GM21723 (cell line): ENCODE data around the gene ZNF438.
"Not testable (repeated sequence)": the region's sequence is repeated elsewhere in the genome, so short reads cannot be mapped to it uniquely, and the experiment has no call there.

Source experiments
- ATAC-seq: cut with Tn5 transposase; IDR thresholded peaks from one replicate; pipeline ENCODE4 v1.9.1; 2021; ENCODE audit warnings: mild to moderate bottlenecking, moderate library complexity; ENCODE audit not compliant: unreplicated experiment

ZNF438 gene

DNA sequence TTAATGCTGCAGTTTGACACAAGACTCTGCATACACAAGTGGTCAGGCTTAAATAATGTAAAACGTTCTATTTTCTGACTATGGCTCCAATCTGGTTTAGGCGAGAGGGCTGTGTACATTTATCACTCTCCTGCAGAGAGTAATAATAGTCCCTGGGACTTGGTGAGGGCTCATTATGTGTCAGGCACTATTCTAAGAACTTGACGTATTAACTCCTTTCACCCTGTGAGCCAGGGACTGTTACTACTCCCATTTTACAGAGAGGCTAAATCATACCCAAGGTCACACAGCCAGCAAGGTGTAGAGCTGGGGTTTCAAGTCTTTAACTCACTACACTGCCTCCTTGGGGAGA lies 214.9 kb downstream of the ZNF438 start:
- no peak for ATAC-seq

DNA sequence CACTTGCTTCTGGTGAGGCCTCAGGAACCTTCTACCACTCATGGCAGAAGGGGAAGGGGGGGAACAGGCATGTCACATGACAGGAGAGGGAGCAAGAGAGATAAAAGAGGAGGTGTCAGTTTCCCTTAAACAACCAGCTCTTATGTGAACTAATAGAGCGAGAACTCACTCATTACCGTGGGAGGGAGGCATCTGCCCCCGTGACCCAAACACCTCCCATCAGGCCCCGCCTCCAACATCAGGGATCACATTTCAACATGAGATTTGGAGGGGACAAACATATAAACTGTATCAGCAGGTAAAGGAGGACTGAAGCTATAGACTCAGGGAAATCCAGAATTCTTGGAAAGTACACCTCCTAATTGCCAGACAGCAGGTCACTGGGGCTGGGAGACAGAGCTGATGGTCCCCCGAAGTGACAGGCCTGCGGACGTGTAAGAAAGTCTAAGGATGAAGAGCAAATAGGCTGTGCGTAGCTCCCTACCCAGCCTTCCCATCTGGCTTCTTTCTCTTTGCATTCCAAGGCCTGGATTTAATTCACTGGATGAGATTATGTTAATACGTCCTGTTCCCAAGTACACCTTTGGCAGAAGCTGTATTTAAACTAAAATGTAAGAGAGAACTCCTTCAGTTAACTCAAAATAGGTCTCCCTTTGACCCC lies 215.4 kb downstream of the ZNF438 start:
- ATAC-seq = no peak

DNA sequence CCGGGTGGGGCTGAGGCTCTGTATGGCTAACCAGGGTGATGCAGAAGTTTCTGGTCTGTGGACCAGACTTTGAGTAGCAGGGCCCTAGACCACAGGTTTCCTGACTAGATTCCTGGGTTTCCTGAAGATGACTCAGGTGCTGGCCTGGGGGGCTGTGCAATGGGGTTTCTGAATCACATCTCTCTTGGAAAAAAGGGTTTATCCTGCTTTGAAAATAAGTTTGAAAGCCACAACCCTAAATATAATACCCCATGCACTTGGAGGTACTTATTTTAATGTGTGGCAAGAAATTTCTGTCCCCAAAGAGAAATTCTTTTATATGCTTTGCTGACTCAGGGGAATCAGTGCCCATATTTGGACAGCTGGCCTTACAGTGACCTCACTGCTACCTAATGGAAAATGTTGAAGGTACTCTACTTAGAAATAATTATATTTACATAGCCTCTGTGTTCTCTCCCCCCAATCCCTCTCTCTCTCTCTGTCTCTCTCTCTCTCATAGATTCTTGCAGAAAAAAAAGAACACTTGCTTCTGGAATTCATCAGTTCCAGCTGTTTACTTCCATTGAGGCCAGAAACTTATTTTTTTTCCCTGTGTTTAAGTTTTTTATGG lies 217.7 kb downstream of the ZNF438 start:
- no peak for ATAC-seq

DNA sequence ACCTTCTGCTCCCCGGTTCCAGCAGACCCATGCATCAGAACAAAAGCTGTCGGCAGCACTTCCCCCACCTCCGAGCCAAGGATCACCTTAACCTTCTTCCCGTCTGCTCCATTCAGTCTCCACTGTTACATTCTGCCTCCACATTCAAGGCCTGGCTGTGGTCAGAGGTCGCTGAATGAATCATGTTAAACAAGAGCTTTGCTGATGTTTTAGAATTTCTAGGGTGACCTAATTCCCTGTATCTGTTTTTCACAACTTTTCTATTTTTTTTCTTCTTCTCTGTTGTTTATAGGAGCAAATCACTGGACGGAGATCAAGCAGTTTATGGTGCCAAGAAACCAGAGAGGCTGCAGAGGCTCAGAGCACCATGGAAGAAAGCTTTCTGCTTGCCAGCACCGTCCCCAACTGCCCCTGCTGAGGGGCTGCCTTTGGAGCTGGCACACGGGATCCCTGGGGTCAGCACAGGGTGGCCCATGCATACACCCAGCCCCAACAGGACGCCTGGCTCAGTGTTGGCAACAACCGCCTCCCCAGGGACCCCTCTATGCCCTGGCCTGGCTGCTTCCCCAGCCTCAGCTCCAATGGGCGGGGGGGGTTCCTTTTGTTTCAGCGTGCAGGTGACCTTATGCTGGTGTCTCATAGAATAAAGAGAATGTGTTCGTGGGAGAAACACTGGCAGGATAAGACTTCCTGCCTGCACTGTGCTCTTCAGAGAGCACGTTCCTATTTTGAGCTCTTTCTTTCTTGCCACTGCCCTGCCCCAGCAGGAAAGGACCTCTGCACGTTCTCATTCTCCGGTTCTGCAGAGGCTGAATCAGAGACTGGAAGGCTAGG lies 219.4 kb downstream of the ZNF438 start:
- ATAC-seq = no peak

DNA sequence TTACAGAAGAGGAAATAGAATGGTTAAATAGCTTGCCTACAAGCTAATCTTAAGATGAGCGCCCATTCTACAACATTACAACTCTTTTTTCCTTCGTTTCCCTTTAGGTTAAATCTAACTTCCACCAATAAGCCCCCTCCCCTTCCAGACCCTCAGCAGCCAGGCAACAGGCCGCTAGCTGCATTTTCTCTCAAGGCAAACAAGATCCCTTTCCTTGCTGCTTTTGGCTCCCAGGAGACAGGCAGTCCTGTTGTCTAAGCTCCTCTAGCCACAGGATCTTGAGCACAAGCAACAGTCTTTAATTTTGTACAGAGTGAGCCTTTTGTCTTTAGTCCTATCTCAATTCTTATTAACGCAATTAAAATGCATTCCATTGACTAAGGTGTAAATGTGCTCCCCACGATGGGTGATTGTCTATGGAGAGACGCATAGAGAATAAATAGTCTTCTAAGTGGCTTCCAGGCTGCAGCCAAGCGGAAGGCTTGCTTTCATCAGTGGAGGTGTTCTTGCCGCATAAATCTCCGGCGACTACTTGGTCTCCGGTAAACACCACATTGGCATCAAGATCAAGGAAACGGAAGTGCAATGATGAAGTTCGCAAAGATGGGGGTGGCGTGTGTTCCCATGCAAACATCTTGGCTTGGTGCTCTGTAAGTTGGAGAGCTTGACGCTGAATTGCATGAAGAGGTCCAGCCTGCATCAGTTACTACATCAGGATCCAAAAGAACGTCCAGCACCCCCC lies 220.2 kb downstream of the ZNF438 start:
- no peak for ATAC-seq

DNA sequence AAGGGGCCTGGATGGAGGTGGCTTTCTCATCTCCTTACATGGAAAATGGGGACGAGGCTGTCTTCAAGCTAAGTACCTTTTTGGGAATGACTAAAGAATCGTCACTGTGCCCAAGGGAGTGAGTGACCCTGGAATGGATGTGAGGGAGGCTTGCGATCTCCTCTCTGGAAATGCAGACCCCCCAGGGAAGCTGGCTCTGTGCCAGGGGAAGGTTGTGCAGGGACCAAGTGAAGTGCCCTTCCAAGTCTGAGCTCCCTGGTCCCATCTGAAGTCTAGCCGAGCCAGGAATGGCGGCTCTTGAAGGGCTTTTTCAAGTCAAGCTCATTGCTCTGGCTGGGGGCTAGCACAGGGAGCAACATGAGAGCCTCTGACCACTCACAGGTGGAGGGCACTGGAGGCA lies 221.2 kb downstream of the ZNF438 start:
- no peak for ATAC-seq

DNA sequence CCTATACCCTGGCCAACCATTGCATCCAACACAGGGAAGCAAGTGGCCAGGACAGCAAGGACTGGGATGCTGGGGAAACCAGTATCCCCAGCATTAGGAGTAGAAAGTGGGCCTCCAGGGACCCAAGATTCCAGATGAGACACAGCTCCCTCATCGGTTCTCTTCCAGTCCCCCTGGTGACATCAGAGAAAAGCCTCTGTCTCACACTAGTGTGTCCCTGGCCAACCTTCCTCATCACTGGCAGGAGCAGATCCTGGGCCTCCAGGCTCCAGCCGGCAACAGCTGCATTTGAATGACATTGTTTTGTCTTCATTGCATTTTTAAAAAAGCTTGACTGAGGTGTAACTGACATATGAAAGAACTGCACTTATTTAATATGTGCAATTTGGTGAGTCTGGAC lies 224.8 kb downstream of the ZNF438 start:
- no peak for ATAC-seq

DNA sequence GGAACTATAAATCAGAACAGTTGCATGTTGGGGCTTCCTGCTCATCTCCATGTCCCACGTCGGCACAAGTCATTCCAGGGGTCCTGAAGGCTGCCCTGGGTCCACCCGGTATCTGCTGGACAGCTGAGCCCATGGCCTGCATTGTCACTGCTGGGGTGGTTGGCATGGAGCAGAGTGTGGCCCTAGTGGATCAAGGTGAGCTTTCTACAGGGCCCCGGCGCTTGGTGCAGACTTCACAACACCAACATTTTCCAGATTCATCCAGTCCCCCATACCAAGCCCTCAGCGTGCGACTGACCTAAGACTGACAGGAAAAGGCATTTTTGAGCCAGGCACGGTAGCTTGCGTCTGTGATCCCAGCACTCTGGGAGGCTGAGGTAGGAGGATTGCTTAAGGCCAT lies 226.6 kb downstream of the ZNF438 start:
- no peak for ATAC-seq

DNA sequence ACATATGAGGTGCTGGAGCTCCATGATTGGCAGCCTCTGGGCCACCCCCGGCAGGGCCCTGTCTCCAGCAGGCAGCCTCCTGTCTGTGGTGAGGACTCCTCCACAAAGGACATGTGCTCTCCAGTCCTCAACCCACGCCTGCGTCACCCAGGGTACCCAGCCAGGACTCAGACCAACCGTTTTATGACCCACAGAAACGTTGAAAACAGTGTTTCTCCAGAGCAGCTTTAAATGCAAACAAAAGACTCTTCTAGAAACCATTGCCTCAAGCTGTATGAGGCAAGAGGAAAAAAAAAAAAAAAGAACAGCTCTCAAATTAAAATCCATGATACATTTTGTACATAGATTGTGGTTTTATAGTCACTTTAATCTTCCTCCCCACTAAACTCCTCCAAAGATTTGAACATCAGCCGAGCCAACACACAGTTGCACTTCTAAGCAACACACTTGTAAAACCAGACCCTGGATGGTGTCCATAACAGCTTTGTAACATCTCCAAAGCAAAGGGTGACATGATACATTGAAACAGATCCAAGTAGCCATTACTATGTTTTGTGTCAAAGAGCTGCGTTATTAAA lies 227.1 kb downstream of the ZNF438 start:
- no peak for ATAC-seq

DNA sequence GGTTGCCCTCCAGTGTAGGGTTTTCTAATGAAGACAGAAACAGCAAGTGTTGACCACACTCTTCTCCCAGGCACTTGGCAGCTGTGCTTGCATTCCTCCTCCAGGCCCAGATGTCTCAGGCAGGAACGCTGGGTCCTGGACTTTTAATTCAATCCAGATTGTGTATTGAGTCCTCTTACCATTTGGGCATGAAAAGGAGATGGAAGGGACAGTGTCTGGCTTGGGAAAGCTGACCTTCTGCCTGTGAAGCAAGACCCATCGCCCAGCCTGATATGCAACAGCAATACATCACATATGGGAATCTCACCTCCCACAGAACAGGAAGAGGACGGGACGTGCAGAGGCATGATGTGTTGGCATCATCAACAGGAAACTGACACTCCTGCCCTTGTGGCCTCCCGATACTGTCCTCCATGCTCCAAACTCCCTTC lies 227.8 kb downstream of the ZNF438 start:
- ATAC-seq = no peak

DNA sequence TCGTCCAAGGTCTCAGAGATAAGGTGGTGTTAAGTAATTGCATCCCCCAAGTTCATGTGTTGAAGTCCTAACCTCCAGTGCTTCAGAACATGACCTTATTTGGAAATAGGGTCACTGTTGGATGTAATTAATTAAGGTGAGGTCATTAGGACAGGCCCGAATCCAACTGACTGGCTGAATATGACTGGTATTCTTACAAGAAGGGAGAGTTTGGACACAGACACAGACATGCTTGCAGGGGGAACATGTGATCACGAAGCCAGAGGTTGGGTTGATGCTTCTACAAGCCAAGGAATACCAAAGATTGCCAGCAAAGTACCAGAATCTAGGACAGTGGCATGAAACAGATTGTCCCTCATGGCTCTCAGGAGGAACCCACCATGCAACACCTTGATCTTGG lies 228.6 kb downstream of the ZNF438 start:
- ATAC-seq = no peak

DNA sequence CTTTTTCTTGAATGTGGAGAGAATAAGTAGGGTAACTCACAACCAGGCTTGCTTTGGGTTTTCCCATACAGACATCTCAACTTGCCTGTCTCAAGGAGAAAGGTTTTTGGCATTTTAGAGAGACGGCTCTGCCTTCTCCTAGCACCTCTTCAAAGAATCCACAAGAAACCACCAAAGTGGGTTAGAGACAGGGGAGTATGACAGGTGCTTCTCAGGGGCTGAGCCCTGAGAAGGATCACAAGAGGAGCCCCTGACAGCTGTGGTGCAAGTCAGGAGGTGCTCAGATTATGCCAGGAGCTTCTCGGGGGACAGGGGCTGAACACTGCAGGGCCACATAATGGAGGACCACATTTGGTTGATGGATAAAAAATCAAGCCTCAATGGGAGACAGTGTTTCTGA lies 231.3 kb downstream of the ZNF438 start:
- ATAC-seq = no peak

DNA sequence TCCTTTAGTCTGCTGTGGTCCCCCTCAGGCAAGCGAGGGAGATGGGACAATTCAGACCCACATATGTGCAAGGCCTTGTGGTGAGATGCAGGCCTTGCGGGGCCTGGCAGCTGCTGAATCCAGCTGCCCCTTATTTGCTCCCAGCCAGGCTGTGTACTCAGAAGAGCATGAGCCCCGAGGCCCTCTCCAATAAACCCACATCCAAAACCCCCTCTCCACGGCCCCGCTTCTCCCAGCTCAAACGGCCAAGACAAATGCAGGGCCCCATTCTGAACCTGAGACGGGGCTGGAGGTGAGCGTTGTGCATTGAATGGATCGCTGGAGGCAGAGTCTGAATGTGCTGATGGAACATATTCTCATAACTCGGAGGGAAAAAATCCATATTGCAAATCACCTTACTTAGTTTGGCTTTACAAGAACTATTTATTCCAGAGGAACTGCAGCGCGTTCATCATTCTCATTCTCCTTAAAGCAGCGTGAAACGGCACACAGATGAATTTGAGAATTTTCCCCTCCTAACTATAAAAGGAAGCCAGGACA lies 232.9 kb downstream of the ZNF438 start:
- ATAC-seq = no peak

DNA sequence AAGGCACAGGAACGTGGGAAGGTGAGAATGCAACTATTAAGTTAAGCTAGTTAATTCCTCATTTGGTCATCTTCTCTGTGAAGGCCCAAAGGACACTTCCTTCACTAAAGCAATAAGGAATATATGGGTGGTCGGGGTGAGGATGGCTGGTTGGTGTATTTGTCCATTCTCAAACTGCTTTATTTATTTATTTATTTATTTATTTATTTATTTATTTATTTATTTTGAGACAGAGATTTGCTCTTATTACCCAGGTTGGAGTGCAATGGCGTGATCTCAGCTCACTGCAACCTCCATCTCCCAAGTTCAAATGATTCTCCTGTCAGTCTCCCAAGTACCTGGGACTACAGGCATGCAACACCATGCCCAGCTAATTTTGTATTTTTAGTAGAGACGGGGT lies 236.6 kb downstream of the ZNF438 start:
- ATAC-seq = not testable (repeated sequence)
